Esophagus squamous epithelium (tissue), 5 donors: ENCODE results near the gene DSC2. TPM values are rescaled to one million over a fixed set of nuclear protein-coding genes. Genes with fewer than 3 reads are reported as not detected.

Experiments
- DNase-seq: peaks from one replicate; lab custom pipeline; 2025; lab: John Stamatoyannopoulos, UW
- H3K27ac ChIP-seq, 4 donors: fragments of 200-600 bp; sonication (generic); one replicate each; pipeline ENCODE4 v1.5.1; 2016 to 2019; ENCODE audit warnings: mild to moderate bottlenecking in 1 of 4
- H3K27me3 ChIP-seq, 4 donors: fragments of 200-600 bp; sonication (generic); 1 replicate in 3 of 4; 2 replicates in 1 of 4; pipeline versions ENCODE4 v1.5.1 to v1.6.0; 2017 to 2021; ENCODE audit warnings: antibody characterized with exemption in 1 of 4
- H3K36me3 ChIP-seq, 3 donors: fragments of 200-600 bp; sonication (generic); one replicate each; pipeline ENCODE4 v1.5.1; 2016 to 2019
- H3K4me1 ChIP-seq, 3 donors: fragments of 200-600 bp; sonication (generic); one replicate each; pipeline ENCODE4 v1.5.1; 2017 to 2019
- H3K4me3 ChIP-seq, 4 donors: fragments of 200-600 bp; sonication (generic); 1 replicate in 3 of 4; 2 replicates in 1 of 4; pipeline ENCODE4 v1.5.1; 2016 to 2019; ENCODE audit warnings: mild to moderate bottlenecking in 2 of 4, moderate library complexity in 1 of 4
- H3K9me3 ChIP-seq, 3 donors: fragments of 200-600 bp; sonication (generic); one replicate each; pipeline ENCODE4 v1.5.1; 2016 to 2019
- POLR2A ChIP-seq, 4 donors: fragments of 450-650 bp; IDR thresholded peaks; one replicate each; pipeline ENCODE4 v1.6.1; 2017; ENCODE audit warnings: antibody characterized with exemption in 4 of 4, mild to moderate bottlenecking in 4 of 4, moderate library complexity in 3 of 4
- WGBS, 2 donors: methylation state at CpG; one replicate each; pipeline ENCODE4 v1.1.5; 2018; 5-methylcytosine and 5-hydroxymethylcytosine counted together
- intact Hi-C: fragments of 100-400 bp; cut with DNase I; formaldehyde crosslinking; loops from one replicate; pipeline ENCODE4 v1.15.0; 2022
- total RNA-seq, 4 donors: library from RNA; depleted of rRNA; stranded (reverse); fragments of >200 nt; gene quantifications; one replicate each; pipeline ENCODE4 v1.1.0, GENCODE V29; 2016
- TF ChIP-seq, protein P1 (sequence below), 6 experiments: fragments of 450-650 bp in 4 of 6; fragments of 200-600 bp in 2 of 6; sonication (generic) in 2 of 6; IDR thresholded peaks; one replicate each; pipeline ENCODE4 v1.5.1; 2016 to 2019; ENCODE audit warnings: antibody characterized with exemption in 6 of 6, mild to moderate bottlenecking in 4 of 6, moderate library complexity in 4 of 6
- donor health status: DM: yes; HTN: yes; CAD: no.

DSC2 gene
- total RNA-seq, 4 donors from 2014 or later: 154 to 393 (median 290) TPM

DNA sequence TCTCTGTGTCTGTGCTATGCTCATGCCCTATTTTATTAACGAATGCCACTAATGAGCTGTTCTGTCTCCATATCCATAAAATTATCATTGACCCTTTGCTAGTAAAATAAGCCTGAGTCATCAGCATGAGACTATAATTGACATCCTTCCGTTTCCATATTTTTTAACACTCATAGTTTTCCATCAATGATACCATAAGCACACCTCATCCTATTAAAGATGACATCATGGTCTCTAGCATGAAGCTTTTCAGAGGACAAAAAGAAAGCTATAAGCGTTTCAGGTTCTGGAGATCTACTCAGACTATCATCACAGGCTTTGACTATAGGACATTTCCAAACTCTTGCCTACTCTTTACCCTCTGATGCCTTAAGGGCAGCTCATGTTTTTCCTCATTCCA is 1.2 kb upstream of the DSC2 start:
- H3K36me3 ChIP-seq: no peaks in the 10 kb centered on the region
- DNase-seq: no peak
- no peaks in the 10 kb centered on the region for H3K9me3 ChIP-seq
- WGBS, 2 donors: 44 to 55% methylated on average over 3 of the region's 3 CpGs
- peaks cover 0 to 40% (median 0%) of the 10 kb centered on the region in 3 donors for H3K4me1 ChIP-seq
- H3K4me3 ChIP-seq: no peak overlapping the region
- intact Hi-C loops: loop anchor here (10.0 kb wide), 1 partner anchor 101 kb away; no protein-coding TSS in a partner anchor
- TF ChIP-seq POLR2A (IDR thresholded peaks at IDR 0.05): no peak
- TF ChIP-seq, protein P1, sequence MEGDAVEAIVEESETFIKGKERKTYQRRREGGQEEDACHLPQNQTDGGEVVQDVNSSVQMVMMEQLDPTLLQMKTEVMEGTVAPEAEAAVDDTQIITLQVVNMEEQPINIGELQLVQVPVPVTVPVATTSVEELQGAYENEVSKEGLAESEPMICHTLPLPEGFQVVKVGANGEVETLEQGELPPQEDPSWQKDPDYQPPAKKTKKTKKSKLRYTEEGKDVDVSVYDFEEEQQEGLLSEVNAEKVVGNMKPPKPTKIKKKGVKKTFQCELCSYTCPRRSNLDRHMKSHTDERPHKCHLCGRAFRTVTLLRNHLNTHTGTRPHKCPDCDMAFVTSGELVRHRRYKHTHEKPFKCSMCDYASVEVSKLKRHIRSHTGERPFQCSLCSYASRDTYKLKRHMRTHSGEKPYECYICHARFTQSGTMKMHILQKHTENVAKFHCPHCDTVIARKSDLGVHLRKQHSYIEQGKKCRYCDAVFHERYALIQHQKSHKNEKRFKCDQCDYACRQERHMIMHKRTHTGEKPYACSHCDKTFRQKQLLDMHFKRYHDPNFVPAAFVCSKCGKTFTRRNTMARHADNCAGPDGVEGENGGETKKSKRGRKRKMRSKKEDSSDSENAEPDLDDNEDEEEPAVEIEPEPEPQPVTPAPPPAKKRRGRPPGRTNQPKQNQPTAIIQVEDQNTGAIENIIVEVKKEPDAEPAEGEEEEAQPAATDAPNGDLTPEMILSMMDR (IDR thresholded peaks at IDR 0.05): no peak
- peaks cover 0 to 28% (median 0%) of the 10 kb centered on the region in 4 donors for H3K27me3 ChIP-seq
- peak overlapping the region; percentile 93 to 99 (median 96) for H3K27ac ChIP-seq

DNA sequence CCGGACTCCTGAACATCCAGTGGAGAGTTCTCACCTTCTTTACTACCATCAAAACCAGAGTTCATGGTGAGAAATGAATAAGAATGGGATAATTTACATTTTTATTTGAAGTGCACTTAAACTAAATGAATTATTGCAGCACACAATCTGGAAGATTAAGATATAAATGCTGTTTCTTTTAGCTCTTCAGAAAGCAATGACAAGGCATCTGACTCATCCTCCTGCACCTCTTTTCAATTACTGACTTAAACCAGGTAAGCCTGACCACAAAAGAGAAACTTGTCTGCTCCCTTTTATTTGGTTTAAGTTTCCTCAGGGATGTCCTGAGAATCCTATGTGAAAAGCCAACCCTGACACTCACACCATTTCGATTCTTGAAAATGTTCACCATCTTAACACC is 720 bp upstream of the DSC2 start:
- TF ChIP-seq, protein P1 (IDR thresholded peaks at IDR 0.05): no peak
- TF ChIP-seq POLR2A (IDR thresholded peaks at IDR 0.05): no peak
- WGBS, 2 donors: 48 to 51% methylated on average over 2 of the region's 2 CpGs
- H3K4me3 ChIP-seq: peak overlapping the region in 1 of 4 donors; percentile 77

DNA sequence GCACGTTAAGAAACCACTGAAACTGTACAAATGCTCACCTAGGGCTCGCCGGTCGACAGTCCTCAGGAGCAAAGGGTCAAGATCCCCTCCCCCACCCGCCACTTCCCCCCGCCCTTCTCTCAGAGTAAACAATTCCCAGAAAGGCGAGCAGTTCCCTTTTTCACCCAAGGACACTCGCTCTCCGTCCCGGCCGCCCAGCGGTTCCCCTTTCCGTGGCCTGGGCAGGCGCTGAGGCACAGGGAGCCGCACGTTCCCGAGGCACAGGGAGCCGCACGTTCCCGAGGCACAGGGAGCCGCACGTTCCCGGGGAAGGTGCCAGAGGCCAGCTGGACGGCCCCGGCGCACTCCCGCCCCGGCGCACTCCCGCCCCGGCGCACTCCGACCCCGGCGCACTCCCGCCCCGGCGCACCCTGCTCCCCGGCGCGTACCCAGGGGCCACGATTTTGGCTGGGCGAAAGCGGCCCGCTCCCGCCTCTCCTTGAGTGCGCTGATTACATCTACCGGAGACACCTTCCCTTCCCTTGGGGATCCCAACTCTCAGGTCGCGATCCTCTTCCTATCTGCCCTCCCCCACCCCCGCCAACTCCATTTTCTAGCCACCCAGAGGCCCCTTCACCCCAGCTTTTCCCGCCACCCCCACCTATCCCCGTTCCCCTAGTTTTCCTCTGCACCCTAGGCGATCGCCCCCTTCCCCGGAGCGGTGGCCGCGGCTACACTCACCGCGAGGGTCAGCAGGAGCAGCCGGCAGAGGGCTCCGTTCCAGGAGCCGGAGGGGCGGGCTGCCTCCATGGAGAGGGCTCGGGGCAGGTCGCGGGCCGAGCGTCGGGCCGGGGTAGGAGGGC is 817 bp downstream of the DSC2 start:
- 2 to 6% methylated on average over 11 to 19 of the region's 72 CpGs for WGBS, 2 donors
- peak in 2 of 4 donors; percentile 18 to 52 for TF ChIP-seq POLR2A (IDR thresholded peaks at IDR 0.05)
- TF ChIP-seq, protein P1 (IDR thresholded peaks at IDR 0.05): no peak
- no peak for DNase-seq

More for the DNA sequence above, 720 bp upstream of the DSC2 start:
- intact Hi-C loops: loop anchor here (10.0 kb wide), 1 partner anchor 102 kb away; no protein-coding TSS in a partner anchor
- no peak for DNase-seq
- Histone ChIP-seq H3K4me1 (peaks cover 0 to 40% (median 0%) of the 10 kb centered on the region in 3 donors), H3K27ac (peak overlapping the region; percentile 93 to 99 (median 96)), H3K9me3 (no peaks in the 10 kb centered on the region), H3K36me3 (no peaks in the 10 kb centered on the region), H3K27me3 (peaks cover 0 to 28% (median 0%) of the 10 kb centered on the region in 4 donors)

DNA sequence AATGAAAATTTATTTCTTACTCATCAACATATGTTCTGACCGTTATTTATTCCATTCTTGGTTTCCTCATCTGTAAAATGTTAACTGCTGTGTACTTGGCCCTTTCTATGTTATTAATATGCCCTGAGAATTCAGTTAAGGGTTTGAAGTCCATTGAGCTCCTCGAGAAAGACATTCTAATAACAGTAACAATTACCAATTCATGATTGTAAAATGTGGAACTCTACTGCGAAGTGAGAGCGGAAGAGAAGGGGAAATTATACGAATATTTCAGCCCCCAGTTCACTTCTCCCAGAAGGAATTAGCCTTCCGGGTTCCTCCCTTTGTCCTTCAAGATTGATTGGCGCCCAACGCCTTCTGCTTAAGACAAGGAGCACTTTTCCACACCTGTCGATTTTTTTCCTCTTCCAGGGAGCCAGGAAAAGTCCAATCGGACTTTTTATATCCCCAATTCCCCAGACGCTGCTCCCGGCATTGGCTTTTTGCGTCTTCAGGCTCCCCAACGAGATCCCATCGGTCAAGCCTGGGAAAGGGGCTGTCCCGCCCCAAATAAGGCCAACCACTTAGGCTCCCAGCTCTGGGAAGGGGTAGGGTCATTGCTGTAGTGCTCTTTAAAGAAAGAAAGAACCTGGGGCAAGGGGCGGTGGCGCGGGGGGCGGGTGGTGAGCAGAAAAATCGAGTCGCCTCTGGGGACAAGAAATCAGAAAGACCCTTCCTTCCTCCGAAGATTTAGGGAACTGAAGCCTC is 1.6 kb downstream of the DSC2 start:
- Histone ChIP-seq H3K4me3 (peak overlapping the region; percentile 67 to 77 (median 72)), H3K4me1 (peaks cover 0 to 48% (median 0%) of the 10 kb centered on the region in 3 donors), H3K27me3 (peaks cover 0 to 28% (median 0%) of the 10 kb centered on the region in 4 donors), H3K36me3 (no peaks in the 10 kb centered on the region), H3K9me3 (no peaks in the 10 kb centered on the region), H3K27ac (peak overlapping the region; percentile 93 to 99 (median 96))
- no peak for DNase-seq
- intact Hi-C loops: loop anchor here (10.0 kb wide), 1 partner anchor 104 kb away; no protein-coding TSS in a partner anchor
- TF ChIP-seq, protein P1 (IDR thresholded peaks at IDR 0.05): no peak
- no peak for TF ChIP-seq POLR2A (IDR thresholded peaks at IDR 0.05)
- 9 to 11% methylated on average over 18 to 19 of the region's 23 CpGs for WGBS, 2 donors

More for the DNA sequence above, 817 bp downstream of the DSC2 start:
- peak overlapping the region; percentile 67 to 77 (median 72) for H3K4me3 ChIP-seq
- no peaks in the 10 kb centered on the region for H3K36me3 ChIP-seq
- peaks cover 0 to 28% (median 0%) of the 10 kb centered on the region in 4 donors for H3K27me3 ChIP-seq
- intact Hi-C loops: loop anchor here (10.0 kb wide), 1 partner anchor 103 kb away; no protein-coding TSS in a partner anchor
- no peaks in the 10 kb centered on the region for H3K9me3 ChIP-seq
- H3K27ac ChIP-seq: peak overlapping the region; percentile 93 to 99 (median 96)
- peaks cover 0 to 40% (median 0%) of the 10 kb centered on the region in 3 donors for H3K4me1 ChIP-seq
